Ammon's horn (tissue), 1 donor: ENCODE measurements around the gene TSHZ2.

Experiments used
- DNase-seq: peaks from one replicate; pipeline ENCODE4 v3.0.0-alpha.2; 2016; ENCODE audit warnings: low spot score

Gene TSHZ2

GRCh38 chr20:53163486-53163885 lies 191.3 kb downstream of the TSHZ2 start:
- DNase-seq, result no peak

GRCh38 chr20:53164072-53164471 lies 191.9 kb downstream of the TSHZ2 start:
- DNase-seq, result no peak

GRCh38 chr20:53165452-53165851 lies 193.3 kb downstream of the TSHZ2 start:
- no peak for DNase-seq

GRCh38 chr20:53168491-53168890 lies 196.3 kb downstream of the TSHZ2 start:
- DNase-seq, result no peak

- DNase-seq, result no peak
Observed at GRCh38 chr20:53170196-53170595, 198.0 kb downstream of the TSHZ2 start.

- no peak for DNase-seq
Observed at GRCh38 chr20:53171065-53171464, 198.9 kb downstream of the TSHZ2 start.

GRCh38 chr20:53174454-53174853 lies 202.3 kb downstream of the TSHZ2 start:
- DNase-seq, result no peak

GRCh38 chr20:53175135-53175780 lies 203.1 kb downstream of the TSHZ2 start:
- DNase-seq, result no peak

GRCh38 chr20:53176134-53176533 lies 204.0 kb downstream of the TSHZ2 start:
- no peak for DNase-seq

GRCh38 chr20:53177687-53178086 lies 205.5 kb downstream of the TSHZ2 start:
- no peak for DNase-seq

- no peak for DNase-seq
Observed at GRCh38 chr20:53179749-53180148, 207.6 kb downstream of the TSHZ2 start.

GRCh38 chr20:53180928-53181362 lies 208.8 kb downstream of the TSHZ2 start:
- DNase-seq, result no peak

GRCh38 chr20:53181866-53182376 lies 209.8 kb downstream of the TSHZ2 start:
- no peak for DNase-seq

GRCh38 chr20:53183181-53183580 lies 211.0 kb downstream of the TSHZ2 start:
- no peak for DNase-seq

- no peak for DNase-seq
Observed at GRCh38 chr20:53186635-53187034, 214.5 kb downstream of the TSHZ2 start.

- no peak for DNase-seq
Observed at GRCh38 chr20:53187392-53188068, 215.4 kb downstream of the TSHZ2 start.

GRCh38 chr20:53190225-53190624 lies 218.1 kb downstream of the TSHZ2 start:
- DNase-seq, result no peak

GRCh38 chr20:53191957-53192356 lies 219.8 kb downstream of the TSHZ2 start:
- DNase-seq, result no peak

- no peak for DNase-seq
Observed at GRCh38 chr20:53194306-53195290, 222.4 kb downstream of the TSHZ2 start.

- no peak for DNase-seq
Observed at GRCh38 chr20:53195876-53196610, 223.9 kb downstream of the TSHZ2 start.

- no peak for DNase-seq
Observed at GRCh38 chr20:53201588-53201987, 229.4 kb downstream of the TSHZ2 start.

- peak; percentile 32 for DNase-seq
Observed at GRCh38 chr20:53202777-53203176, 230.6 kb downstream of the TSHZ2 start.
